Right lobe of liver (tissue), 6 donors: ENCODE data around the gene AURKAIP1. TPM values are rescaled to one million over a fixed set of nuclear protein-coding genes. Genes with fewer than 3 reads are reported as not detected.

Source experiments
- ATAC-seq, 4 donors: fragments of 200-7000 bp; cut with Tn5 transposase; one replicate each; pipeline ENCODE4 v1.9.1; 2020; ENCODE audit warnings: mild to moderate bottlenecking in 4 of 4, moderate library complexity in 4 of 4
- DNase-seq, 3 donors: peaks; one replicate each; pipeline ENCODE4 v3.0.0-alpha.2; 2020
- H3K27ac ChIP-seq, 3 donors: fragments of 200-600 bp; one replicate each; pipeline ENCODE4 v1.8.0; 2022
- H3K27me3 ChIP-seq, 2 donors: fragments of 200-600 bp; one replicate each; pipeline ENCODE4 v1.8.0; 2022
- H3K36me3 ChIP-seq, 4 donors: fragments of 200-600 bp; sonication (generic) in 1 of 4; one replicate each; pipeline versions ENCODE4 v1.5.1 to v1.8.0; 2017 to 2022; ENCODE audit warnings: control low read depth in 1 of 4
- H3K4me1 ChIP-seq, 4 donors: fragments of 200-600 bp; sonication (generic) in 1 of 4; one replicate each; pipeline versions ENCODE4 v1.5.1 to v1.8.0; 2017 to 2022; ENCODE audit warnings: control low read depth in 1 of 4
- H3K4me3 ChIP-seq, 3 donors: fragments of 200-600 bp; one replicate each; pipeline ENCODE4 v1.8.0; 2022
- H3K9me3 ChIP-seq, 4 donors: fragments of 200-600 bp; sonication (generic) in 1 of 4; one replicate each; pipeline versions ENCODE4 v1.5.1 to v1.8.0; 2017 to 2022; ENCODE audit warnings: control low read depth in 1 of 4
- CTCF ChIP-seq, 4 donors: fragments of 200-600 bp in 3 of 4; fragments of 450-650 bp in 1 of 4; IDR thresholded peaks; one replicate each; pipeline versions ENCODE4 v1.5.1 to v1.8.0; 2016 to 2022; ENCODE audit warnings: antibody characterized with exemption in 4 of 4, mild to moderate bottlenecking in 2 of 4
- POLR2A ChIP-seq: fragments of 450-650 bp; IDR thresholded peaks from one replicate; pipeline ENCODE4 v1.6.1; 2017; ENCODE audit warnings: antibody characterized with exemption, mild to moderate bottlenecking
- WGBS: methylation state at CpG from one replicate; pipeline ENCODE4 v1.1.6; 2018; ENCODE audit warnings: low coverage, low lambda C conversion rate; ENCODE audit not compliant: insufficient coverage; ENCODE audit errors: missing lambda C conversion rate; 5-methylcytosine and 5-hydroxymethylcytosine counted together
- intact Hi-C, 2 donors: fragments of 100-400 bp; cut with DNase I; formaldehyde crosslinking; loops; one replicate each; pipeline versions ENCODE4 v1.11.2 to v1.14.1; 2022
- microRNA-seq, 2 donors: library from miRNA; unstranded; fragments of <30 nt; microRNA quantifications; one replicate each; pipeline ENCODE4, GENCODE V29; 2019 to 2020
- total RNA-seq, 6 experiments: library from RNA; depleted of rRNA in 2 of 6; stranded (reverse); fragments of >200 nt in 2 of 6; fragmentation: NEBNext Ultra II Directional in 3 of 6; extraction: Animal tissue kit (Norgen Biotek cat#: 25700) in 3 of 6; gene quantifications; one replicate each; pipeline versions ENCODE4 v1.1.0 to v1.2.4, GENCODE V29; 2016 to 2023
- donor health status: DM: no; HTN: yes; CAD: no.
- donor health status: DM: no; HTN: no; CAD: no.
- donor health status: DM: no; HTN: no; CAD: no.
- donor health status: DM: no; HTN: yes; CAD: no.
- donor health status: DM: no; HTN: yes; CAD: no.

Gene AURKAIP1
- total RNA-seq, 6 experiments from 2014 or later: 70.0 to 140 (median 104) TPM

- WGBS: 60% methylated on average over 1 of the region's 8 CpGs
- no peak for ATAC-seq
- Histone ChIP-seq H3K9me3 (no peaks in the 10 kb centered on the region), H3K36me3 (peaks cover 0 to 17% (median 4%) of the 10 kb centered on the region in 4 donors), H3K4me3 (peak overlapping the region; percentile 99 to 100 (median 100)), H3K27ac (peak overlapping the region in 1 of 3 donors; percentile 82), H3K4me1 (peaks cover 0 to 20% (median 0%) of the 10 kb centered on the region in 4 donors), H3K27me3 (no peaks in the 10 kb centered on the region)
- no peak for TF ChIP-seq POLR2A
- intact Hi-C loops: no loop called here
- no peak for DNase-seq
Observed at GRCh38 chr1:1326075-1326605, 48.9 kb downstream of the AURKAIP1 start.

GRCh38 chr1:1325288-1326074 is 49.5 kb downstream of the AURKAIP1 start:
- WGBS: 0% methylated on average over 1 of the region's 16 CpGs
- intact Hi-C loops: no loop called here
- peak; percentile 86 to 94 (median 93) for DNase-seq
- Histone ChIP-seq H3K36me3 (peaks cover 0 to 17% (median 4%) of the 10 kb centered on the region in 4 donors), H3K27me3 (no peaks in the 10 kb centered on the region), H3K9me3 (no peaks in the 10 kb centered on the region), H3K4me3 (peak overlapping the region; percentile 99 to 100 (median 100)), H3K27ac (peak overlapping the region; percentile 70 to 82 (median 71)), H3K4me1 (peaks cover 0 to 20% (median 0%) of the 10 kb centered on the region in 4 donors)
- TF ChIP-seq CTCF (IDR thresholded peaks at IDR 0.05): no peak
- TF ChIP-seq POLR2A: no peak
- peak in 1 of 4 donors; percentile 1 for ATAC-seq

- DNase-seq: peak; percentile 96 to 97 (median 96)
- peak; percentile 84 for TF ChIP-seq POLR2A
- TF ChIP-seq CTCF (IDR thresholded peaks at IDR 0.05): no peak
- H3K4me3 ChIP-seq: peak within 1 kb of the TSS; percentile 99 to 100 (median 100)
- H3K27me3 ChIP-seq: no peaks in the 10 kb centered on the region
- H3K36me3 ChIP-seq: peaks cover 0 to 17% (median 6%) of the 10 kb centered on the region in 4 donors
- H3K27ac ChIP-seq: peak within 1 kb of the TSS; percentile 70 to 82 (median 71)
- peak; percentile 78 to 89 (median 84) for ATAC-seq
- no peaks in the 10 kb centered on the region for H3K9me3 ChIP-seq
- peaks cover 0 to 20% (median 0%) of the 10 kb centered on the region in 4 donors for H3K4me1 ChIP-seq
- WGBS: no CpG with 5 or more reads among the region's 84 CpGs
- intact Hi-C loops: no loop called here
Observed at GRCh38 chr1:1324524-1325287, 50.3 kb downstream of the AURKAIP1 start, which contains the start of the genes CPTP and INTS11. Gene CPTP, plus strand, starts transcription at chr1:1324802. Its CDS starts 2,109 bp downstream, at chr1:1326911. Gene INTS11, minus strand, starts transcription at chr1:1324660. Its CDS starts 52 bp downstream, at chr1:1324608.

GRCh38 chr1:1324084-1324523 is 50.9 kb downstream of the AURKAIP1 start:
- Histone ChIP-seq H3K4me3 (peak overlapping the region; percentile 99 to 100 (median 100)), H3K27ac (peak overlapping the region; percentile 47 to 82 (median 71)), H3K9me3 (no peaks in the 10 kb centered on the region), H3K4me1 (peaks cover 0 to 24% (median 0%) of the 10 kb centered on the region in 4 donors), H3K27me3 (no peaks in the 10 kb centered on the region), H3K36me3 (peaks cover 0 to 17% (median 6%) of the 10 kb centered on the region in 4 donors)
- no CpG with 5 or more reads among the region's 41 CpGs for WGBS
- no peak for TF ChIP-seq CTCF (IDR thresholded peaks at IDR 0.05)
- no peak for TF ChIP-seq POLR2A
- intact Hi-C loops: no loop called here
- DNase-seq (no peak), ATAC-seq (no peak)

Small RNAs within 50 kb of the gene (microRNA-seq; reads per million reads assigned to microRNA genes)
- 0 to 0.64 reads per million in 2 donors for gene MIR6808

Other genes with a start within 250 kb of the AURKAIP1 start
- gene TTLL10, start 201.3 kb downstream of the AURKAIP1 start, total RNA-seq: not detected
- under 1 TPM in 2 of 6 experiments, not detected in 4; 0.24 to 0.27 TPM for gene TNFRSF18, start 168.6 kb downstream of the AURKAIP1 start, total RNA-seq
- under 1 TPM in 4 of 6 experiments, not detected in 2; 0.20 to 0.99 (median 0.28) TPM for gene TNFRSF4, start 161.1 kb downstream of the AURKAIP1 start, total RNA-seq
- 100 to 1,000 TPM; 112 to 148 (median 142) TPM for gene SDF4, start 143.2 kb downstream of the AURKAIP1 start, total RNA-seq
- 10 to 100 TPM in 2 of 6 experiments, 1 to 10 TPM in 4; 6.3 to 14.3 (median 7.8) TPM for gene B3GALT6, start 143.0 kb downstream of the AURKAIP1 start, total RNA-seq
- gene C1QTNF12, start 128.5 kb downstream of the AURKAIP1 start, total RNA-seq: 1 to 10 TPM in 4 of 6 experiments, under 1 TPM in 1, not detected in 1; 0.40 to 4.0 (median 1.1) TPM
- 10 to 100 TPM; 25.5 to 30.6 (median 26.9) TPM for gene UBE2J2, start 101.4 kb downstream of the AURKAIP1 start, total RNA-seq
- gene SCNN1D, start 94.8 kb downstream of the AURKAIP1 start, total RNA-seq: 1 to 10 TPM; 1.7 to 6.2 (median 3.4) TPM
- gene ACAP3, start 67.3 kb downstream of the AURKAIP1 start, total RNA-seq: 10 to 100 TPM; 20.1 to 28.0 (median 22.0) TPM
- gene PUSL1, start 66.6 kb downstream of the AURKAIP1 start, total RNA-seq: 10 to 100 TPM in 2 of 6 experiments, 1 to 10 TPM in 4; 5.6 to 21.6 (median 8.4) TPM
- gene INTS11, start 50.5 kb downstream of the AURKAIP1 start, total RNA-seq: 10 to 100 TPM; 35.1 to 52.4 (median 43.5) TPM
- gene CPTP, start 50.4 kb downstream of the AURKAIP1 start, total RNA-seq: 10 to 100 TPM; 26.9 to 57.7 (median 33.1) TPM
- 1 to 10 TPM in 2 of 6 experiments, under 1 TPM in 4; 0.10 to 2.7 (median 0.33) TPM for gene TAS1R3, start 43.9 kb downstream of the AURKAIP1 start, total RNA-seq
- 10 to 100 TPM; 32.7 to 54.6 (median 41.2) TPM for gene DVL1, start 25.8 kb downstream of the AURKAIP1 start, total RNA-seq
- gene MXRA8, start 16.7 kb downstream of the AURKAIP1 start, total RNA-seq: 10 to 100 TPM in 2 of 6 experiments, 1 to 10 TPM in 4; 2.2 to 11.9 (median 3.3) TPM
- 100 to 1,000 TPM in 4 of 6 experiments, 10 to 100 TPM in 2; 80.8 to 127 (median 101) TPM for gene CCNL2, start 24.1 kb upstream of the AURKAIP1 start, total RNA-seq
- 10 to 100 TPM; 44.1 to 91.2 (median 56.5) TPM for gene MRPL20, start 32.1 kb upstream of the AURKAIP1 start, total RNA-seq
- gene ANKRD65, start 46.1 kb upstream of the AURKAIP1 start, total RNA-seq: under 1 TPM; 0.19 to 0.89 (median 0.35) TPM
- gene VWA1, start 60.5 kb upstream of the AURKAIP1 start, total RNA-seq: 100 to 1,000 TPM in 1 of 6 experiments, 10 to 100 TPM in 5; 39.5 to 195 (median 78.7) TPM
- gene ATAD3C, start 74.5 kb upstream of the AURKAIP1 start, total RNA-seq: 1 to 10 TPM in 4 of 6 experiments, under 1 TPM in 2; 0.74 to 3.1 (median 1.9) TPM
- gene ATAD3B, start 96.6 kb upstream of the AURKAIP1 start, total RNA-seq: 10 to 100 TPM in 3 of 6 experiments, 1 to 10 TPM in 3; 8.9 to 15.0 (median 10.2) TPM
- gene ATAD3A, start 137.0 kb upstream of the AURKAIP1 start, total RNA-seq: 10 to 100 TPM; 10.8 to 31.7 (median 13.1) TPM
- under 1 TPM in 1 of 6 experiments, not detected in 5; 0.40 TPM for gene TMEM240, start 165.4 kb upstream of the AURKAIP1 start, total RNA-seq
- 10 to 100 TPM; 46.6 to 72.6 (median 63.8) TPM for gene SSU72, start 199.7 kb upstream of the AURKAIP1 start, total RNA-seq
- 1 to 10 TPM in 1 of 6 experiments, under 1 TPM in 5; 0.09 to 1.6 (median 0.46) TPM for gene FNDC10, start 224.9 kb upstream of the AURKAIP1 start, total RNA-seq
- gene MIB2, start 240.3 kb upstream of the AURKAIP1 start, total RNA-seq: 10 to 100 TPM; 20.7 to 38.5 (median 33.9) TPM